Neural progenitor cell (in vitro differentiated cells): ENCODE data around the gene ESPN. TPM values are rescaled to one million over a fixed set of nuclear protein-coding genes. Genes with fewer than 3 reads are reported as not detected.

Experiments used
- DNase-seq: peaks from one replicate; pipeline ENCODE4 v3.0.0-alpha.2; 2016; ENCODE audit warnings: low spot score
- H2AFZ ChIP-seq: fragments of 200-600 bp; sonication (generic); replicated peaks from 2 replicates; pipeline ENCODE4 v1.6.1; 2016; ENCODE audit warnings: antibody characterized with exemption
- H3F3A ChIP-seq: fragments of 200-600 bp; sonication (generic); 2 replicates; pipeline ENCODE4 v1.6.1; 2016; ENCODE audit warnings: antibody characterized with exemption, low read depth
- H3K27ac ChIP-seq: fragments of 200-600 bp; sonication (generic); 2 replicates; pipeline ENCODE4 v1.5.1; 2016; ENCODE audit warnings: mild to moderate bottlenecking
- H3K27me3 ChIP-seq: fragments of 200-600 bp; sonication (generic); 2 replicates; pipeline ENCODE4 v1.6.1; 2016; ENCODE audit warnings: mild to moderate bottlenecking, moderate library complexity
- H3K36me3 ChIP-seq: fragments of 200-600 bp; sonication (generic); 2 replicates; pipeline ENCODE4 v1.5.1; 2016
- H3K4me1 ChIP-seq: fragments of 200-600 bp; sonication (generic); 2 replicates; pipeline ENCODE4 v1.6.1; 2016; ENCODE audit warnings: mixed run types
- H3K4me2 ChIP-seq: fragments of 200-600 bp; sonication (generic); 2 replicates; pipeline ENCODE4 v1.6.1; 2016
- H3K4me3 ChIP-seq: fragments of 200-600 bp; sonication (generic); 2 replicates; pipeline ENCODE4 v1.5.1; 2016
- H3K79me2 ChIP-seq: fragments of 200-600 bp; sonication (generic); 2 replicates; pipeline ENCODE4 v1.6.1; 2016; ENCODE audit warnings: low read depth
- H3K9ac ChIP-seq: fragments of 200-600 bp; sonication (generic); 2 replicates; pipeline ENCODE4 v1.6.1; 2016
- H3K9me3 ChIP-seq: fragments of 200-600 bp; sonication (generic); 2 replicates; pipeline ENCODE4 v1.5.1; 2016; ENCODE audit warnings: low read depth
- H4K20me1 ChIP-seq: fragments of 200-600 bp; sonication (generic); 2 replicates; pipeline ENCODE4 v1.6.1; 2016; ENCODE audit warnings: low read depth
- H3K27ac Mint-ChIP-seq: 3 replicates; pipeline ENCODE4 v1.8.0; 2021; ENCODE audit warnings: mixed read lengths
- H3K27me3 Mint-ChIP-seq: 2 replicates; pipeline ENCODE4 v1.8.0; 2022; ENCODE audit warnings: low read depth, mild to moderate bottlenecking, inconsistent platforms, moderate library complexity, mixed read lengths; ENCODE audit not compliant: insufficient read depth
- H3K36me3 Mint-ChIP-seq: 3 replicates; pipeline ENCODE4 v1.8.0; 2021; ENCODE audit warnings: mixed read lengths
- H3K4me1 Mint-ChIP-seq: 3 replicates; pipeline ENCODE4 v1.8.0; 2021; ENCODE audit warnings: mixed read lengths
- H3K4me3 Mint-ChIP-seq: 3 replicates; pipeline ENCODE4 v1.8.0; 2021; ENCODE audit warnings: mild to moderate bottlenecking, moderate library complexity, mixed read lengths
- H3K9me3 Mint-ChIP-seq: 3 replicates; pipeline ENCODE4 v1.8.0; 2020; ENCODE audit warnings: mixed read lengths
- CTCF ChIP-seq: fragments of 200-600 bp; sonication (generic); IDR thresholded peaks from 2 replicates; pipeline ENCODE4 v1.5.1; 2017; ENCODE audit warnings: antibody characterized with exemption, mild to moderate bottlenecking
- EZH2 ChIP-seq: fragments of 200-600 bp; sonication (generic); IDR thresholded peaks from 2 replicates; pipeline ENCODE4 v1.6.1; 2017; ENCODE audit warnings: antibody characterized with exemption, mild to moderate bottlenecking, moderate library complexity
- EZH2phosphoT487 ChIP-seq: fragments of 200-600 bp; sonication (generic); IDR thresholded peaks from 2 replicates; pipeline ENCODE4 v1.6.1; 2017; ENCODE audit warnings: antibody characterized with exemption
- total RNA-seq: library from RNA; depleted of rRNA; stranded (reverse); fragments of >200 nt; gene quantifications from 2 replicates; pipeline ENCODE4 v1.2.3, GENCODE V29; 2015; ENCODE audit warnings: low replicate concordance

Gene ESPN
- total RNA-seq, 1 donor from 2014 or later = 7.1 TPM

- no peaks in the 10 kb centered on the region for H3K9me3 Mint-ChIP-seq
- H3K36me3 Mint-ChIP-seq = peaks cover 5% of the 10 kb centered on the region
- no peaks in the 10 kb centered on the region for H3F3A ChIP-seq
- H3K4me3 Mint-ChIP-seq = no peak overlapping the region
- H3K9me3 ChIP-seq = no peaks in the 10 kb centered on the region
- no peaks in the 10 kb centered on the region for H3K79me2 ChIP-seq
- no peak overlapping the region for H3K4me2 ChIP-seq
- no peak overlapping the region for H3K9ac ChIP-seq
- H3K27ac ChIP-seq = no peak overlapping the region
- no peak for DNase-seq
- peaks cover 2% of the 10 kb centered on the region for H3K27me3 Mint-ChIP-seq
- no peak for TF ChIP-seq EZH2
- no peak for TF ChIP-seq CTCF
- TF ChIP-seq EZH2phosphoT487 = no peak
- no peaks in the 10 kb centered on the region for H3K4me1 Mint-ChIP-seq
- H2AFZ ChIP-seq = no peak overlapping the region
- H3K36me3 ChIP-seq = no peaks in the 10 kb centered on the region
- peaks cover 2% of the 10 kb centered on the region for H4K20me1 ChIP-seq
- no peaks in the 10 kb centered on the region for H3K4me1 ChIP-seq
- H3K27ac Mint-ChIP-seq = no peak overlapping the region
- H3K27me3 ChIP-seq = peaks cover 17% of the 10 kb centered on the region
- no peak overlapping the region for H3K4me3 ChIP-seq
Measured at GRCh38 chr1:6471086-6471969, 46.8 kb downstream of the ESPN start.

GRCh38 chr1:6471970-6472368, 47.4 kb downstream of the ESPN start:
- DNase-seq = no peak
- Mint-ChIP-seq H3K27ac (no peak overlapping the region), H3K4me1 (peaks cover 3% of the 10 kb centered on the region), H3K27me3 (peaks cover 2% of the 10 kb centered on the region), H3K9me3 (no peaks in the 10 kb centered on the region), H3K36me3 (peaks cover 5% of the 10 kb centered on the region), H3K4me3 (no peak overlapping the region)
- no peaks in the 10 kb centered on the region for H3K79me2 ChIP-seq
- TF ChIP-seq EZH2 = no peak
- TF ChIP-seq CTCF = no peak
- H3K4me1 ChIP-seq = peaks cover under 1% of the 10 kb centered on the region
- no peaks in the 10 kb centered on the region for H3K36me3 ChIP-seq
- no peak overlapping the region for H3K4me2 ChIP-seq
- peaks cover 12% of the 10 kb centered on the region for H3K27me3 ChIP-seq
- no peaks in the 10 kb centered on the region for H3K9me3 ChIP-seq
- H3F3A ChIP-seq = no peaks in the 10 kb centered on the region
- no peak overlapping the region for H2AFZ ChIP-seq
- no peak overlapping the region for H3K9ac ChIP-seq
- no peak overlapping the region for H3K4me3 ChIP-seq
- H4K20me1 ChIP-seq = peaks cover 2% of the 10 kb centered on the region
- no peak overlapping the region for H3K27ac ChIP-seq

GRCh38 chr1:6472391-6472790, 47.8 kb downstream of the ESPN start:
- H2AFZ ChIP-seq = no peak overlapping the region
- TF ChIP-seq CTCF (peak; percentile 38), EZH2 (no peak), EZH2phosphoT487 (no peak)
- Mint-ChIP-seq H3K4me3 (no peak overlapping the region), H3K9me3 (no peaks in the 10 kb centered on the region), H3K36me3 (peaks cover 5% of the 10 kb centered on the region), H3K27ac (no peak overlapping the region), H3K27me3 (peaks cover 2% of the 10 kb centered on the region), H3K4me1 (peaks cover 7% of the 10 kb centered on the region)
- peaks cover 2% of the 10 kb centered on the region for H4K20me1 ChIP-seq
- no peak overlapping the region for H3K9ac ChIP-seq
- DNase-seq = no peak
- no peaks in the 10 kb centered on the region for H3K79me2 ChIP-seq
- no peaks in the 10 kb centered on the region for H3F3A ChIP-seq
- no peaks in the 10 kb centered on the region for H3K9me3 ChIP-seq
- peaks cover 12% of the 10 kb centered on the region for H3K27me3 ChIP-seq
- peaks cover 5% of the 10 kb centered on the region for H3K4me1 ChIP-seq
- no peak overlapping the region for H3K27ac ChIP-seq
- no peak overlapping the region for H3K4me3 ChIP-seq
- H3K36me3 ChIP-seq = no peaks in the 10 kb centered on the region
- no peak overlapping the region for H3K4me2 ChIP-seq
